HG03432 (cell line): ENCODE data around the gene HAUS2.
"Not testable (repeated sequence)": the region's sequence is repeated elsewhere in the genome, so short reads cannot be mapped to it uniquely, and the experiment has no call there.

Experiments used
- ATAC-seq: cut with Tn5 transposase; IDR thresholded peaks from one replicate; pipeline ENCODE4 v1.9.1; 2021; ENCODE audit warnings: mild to moderate bottlenecking, moderate library complexity; ENCODE audit not compliant: unreplicated experiment

HAUS2 gene

GRCh38 chr15:42575188-42576039 is 26.8 kb downstream of the HAUS2 start, which contains the start of gene STARD9:
STARD9 (plus strand) TSS chr15:42575606; CDS start chr15:42575716, 110 bp downstream.
- peak; percentile 94 for ATAC-seq

DNA sequence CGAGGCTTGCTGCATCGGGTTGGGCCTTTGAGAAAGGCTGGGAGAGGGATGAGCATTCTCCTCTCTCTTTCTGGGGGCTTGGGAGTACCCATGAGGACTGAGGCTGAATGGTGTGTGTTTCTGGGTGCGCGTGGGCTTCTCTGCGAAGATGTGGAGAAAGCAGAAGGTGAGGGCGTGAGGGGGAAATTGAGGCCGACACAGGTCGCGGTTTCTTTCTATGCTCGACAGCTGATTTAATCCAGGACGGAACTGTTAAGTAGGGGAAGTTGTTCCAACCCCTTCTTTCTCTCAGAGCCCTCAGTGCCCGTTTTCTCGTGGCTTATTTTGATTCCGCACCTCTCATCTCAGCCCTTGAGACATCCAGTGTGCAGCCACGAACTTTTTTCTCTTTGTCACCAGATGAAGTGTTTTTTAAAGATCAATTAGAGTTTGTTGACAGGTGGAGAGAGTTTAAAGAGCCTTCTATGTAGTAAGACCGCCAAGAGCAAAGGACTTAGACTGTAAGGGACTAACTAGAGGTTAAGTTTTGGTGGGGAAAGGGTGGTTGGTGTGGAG is 27.5 kb downstream of the HAUS2 start:
- ATAC-seq = no peak

DNA sequence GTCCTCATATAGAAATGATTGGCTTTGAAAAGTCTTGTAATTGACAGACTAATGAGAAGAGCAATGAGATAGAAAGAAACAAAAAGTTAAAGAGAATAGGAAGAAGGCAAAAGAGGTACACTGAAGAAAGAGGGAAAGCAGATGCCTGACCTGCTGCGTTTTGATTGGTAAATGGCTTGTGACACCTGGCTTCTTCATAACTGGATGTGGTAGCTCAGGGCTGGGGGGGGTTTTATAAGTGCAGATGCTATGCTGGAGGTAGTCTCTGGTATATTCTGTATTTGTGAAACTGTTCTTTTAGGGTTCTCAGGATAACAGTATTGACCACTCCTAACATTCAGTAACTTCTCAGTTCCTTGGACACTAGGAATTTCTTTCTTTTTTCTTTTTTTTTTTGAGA is 28.1 kb downstream of the HAUS2 start:
- ATAC-seq = no peak

DNA sequence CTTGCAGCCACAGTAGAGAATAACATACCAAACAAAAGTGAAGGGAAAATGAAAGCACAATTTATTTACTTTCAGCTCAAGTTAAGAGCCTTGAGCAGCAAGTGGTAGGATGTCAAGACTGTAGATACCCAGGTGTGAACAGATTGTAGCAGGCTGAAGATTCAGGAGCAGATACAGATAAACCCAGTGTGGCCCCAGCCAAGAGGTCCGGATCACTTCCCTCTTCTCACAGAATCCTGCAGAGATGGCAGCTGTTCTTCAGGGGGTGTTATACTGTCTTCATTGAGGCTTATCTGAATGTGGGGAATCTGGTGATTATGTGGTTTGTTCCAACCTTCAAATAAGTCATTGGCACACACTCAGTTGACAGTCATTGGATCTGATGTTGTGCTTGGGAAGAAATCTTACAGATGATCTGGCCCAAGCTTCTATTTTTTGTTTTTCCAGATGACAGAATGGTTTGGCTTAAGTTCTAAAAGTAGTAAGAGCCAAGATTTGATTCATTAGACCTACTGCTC is 28.9 kb downstream of the HAUS2 start:
- ATAC-seq = no peak

- ATAC-seq = no peak
Measured at GRCh38 chr15:42578984-42579537, 30.4 kb downstream of the HAUS2 start.

DNA sequence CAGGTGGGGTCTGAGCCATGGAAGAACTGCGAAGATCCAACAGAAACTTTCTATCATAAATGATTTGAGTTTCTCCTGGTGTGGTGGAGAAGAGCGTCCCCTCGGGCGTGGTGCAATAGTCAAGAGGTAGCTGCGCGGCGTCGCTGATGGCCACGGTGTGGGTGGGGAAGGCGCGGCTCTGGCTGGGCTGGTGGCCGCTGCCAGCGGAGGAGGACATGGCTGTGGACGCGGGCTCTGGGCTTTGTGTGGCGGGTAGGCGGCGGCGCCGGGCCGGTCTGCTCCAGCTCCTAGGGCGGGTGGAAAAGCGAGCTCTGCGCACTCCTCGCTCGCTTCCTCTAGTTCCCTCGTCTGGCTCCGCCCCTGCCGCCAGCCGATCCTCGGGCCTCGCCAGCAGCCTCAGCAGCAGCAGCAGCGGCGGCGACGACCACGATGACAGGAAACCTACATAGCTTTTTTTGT is 32.7 kb downstream of the HAUS2 start:
- ATAC-seq = peak; percentile 87

GRCh38 chr15:42582569-42583375 is 34.1 kb downstream of the HAUS2 start:
- ATAC-seq = no peak

- no peak for ATAC-seq
Measured at GRCh38 chr15:42584031-42584765, 35.6 kb downstream of the HAUS2 start.

GRCh38 chr15:42590619-42591237 is 42.1 kb downstream of the HAUS2 start:
- no peak for ATAC-seq

GRCh38 chr15:42591238-42591934 is 42.7 kb downstream of the HAUS2 start:
- no peak for ATAC-seq

DNA sequence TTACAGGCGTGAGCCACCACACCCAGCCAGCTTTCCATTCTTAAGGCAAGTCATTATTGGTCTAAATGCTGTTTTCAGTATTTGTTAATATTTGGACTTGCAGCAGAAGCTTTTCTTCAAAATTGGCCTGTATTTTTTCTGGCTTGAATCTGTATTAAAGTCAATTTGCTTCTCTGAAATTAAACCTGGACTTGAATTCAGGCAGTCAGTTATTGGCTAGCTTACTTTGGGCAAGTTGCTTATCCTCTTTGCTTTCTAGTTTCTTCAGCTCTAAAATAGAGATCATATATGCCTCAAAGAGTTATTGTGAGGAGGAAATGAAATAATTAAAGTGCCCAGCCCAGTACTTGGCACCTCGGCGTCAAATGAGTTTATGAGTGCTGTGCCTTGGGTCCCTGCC is 44.1 kb downstream of the HAUS2 start:
- no peak for ATAC-seq

DNA sequence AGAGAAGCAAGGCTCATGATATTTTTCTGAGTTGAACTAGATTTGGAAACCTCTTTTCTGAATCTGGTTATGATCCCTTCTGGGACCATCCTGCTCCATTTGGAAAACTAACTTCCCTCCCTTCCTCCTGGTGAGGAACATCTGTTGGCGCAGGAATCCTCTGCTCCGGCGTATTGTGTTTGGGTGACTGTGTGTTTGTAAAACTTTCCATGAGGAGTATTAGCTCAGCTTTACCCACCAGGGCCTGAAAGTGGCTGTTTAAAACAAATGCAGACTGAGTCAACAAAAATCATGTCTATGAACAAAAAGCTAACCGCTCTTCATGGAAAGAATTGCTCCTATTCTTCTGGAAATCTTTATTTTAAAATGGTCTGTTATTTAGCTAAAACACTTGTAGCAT is 44.5 kb downstream of the HAUS2 start:
- ATAC-seq = no peak

- ATAC-seq = no peak
Measured at GRCh38 chr15:42594095-42594494, 45.5 kb downstream of the HAUS2 start.

GRCh38 chr15:42595626-42596240 is 47.1 kb downstream of the HAUS2 start:
- no peak for ATAC-seq

DNA sequence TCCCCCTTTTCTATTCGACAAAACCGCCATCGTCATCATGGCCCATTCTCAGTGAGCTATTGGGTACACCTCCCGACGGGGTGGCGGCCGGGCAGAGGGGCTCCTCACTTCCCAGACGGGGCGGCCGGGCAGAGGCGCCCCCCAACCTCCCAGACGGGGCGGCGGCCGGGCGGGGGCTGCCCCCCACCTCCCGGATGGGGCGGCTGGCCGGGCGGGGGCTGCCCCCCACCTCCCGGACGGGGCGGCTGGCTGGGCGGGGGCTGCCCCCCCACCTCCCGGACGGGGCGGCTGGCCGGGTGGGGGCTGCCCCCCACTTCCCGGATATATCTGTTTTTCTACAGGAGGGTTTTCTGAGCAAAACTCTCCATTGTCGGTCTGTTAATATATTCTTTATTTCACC is 52.7 kb downstream of the HAUS2 start:
- not testable (repeated sequence) for ATAC-seq

- no peak for ATAC-seq
Measured at GRCh38 chr15:42602501-42602900, 53.9 kb downstream of the HAUS2 start.

GRCh38 chr15:42603978-42604377 is 55.3 kb downstream of the HAUS2 start:
- ATAC-seq = no peak

GRCh38 chr15:42604894-42605744 is 56.5 kb downstream of the HAUS2 start:
- ATAC-seq = no peak
